ENCODE data around the gene UGT1A4. TPM values are rescaled to one million over a fixed set of nuclear protein-coding genes. Genes with fewer than 3 reads are reported as not detected.

Gene UGT1A4
- total RNA-seq (2022; extraction: Qiagen RNA extraction) = 0.07 to 0.12 TPM in 2 of 5 replicates, not detected in the others

DNA sequence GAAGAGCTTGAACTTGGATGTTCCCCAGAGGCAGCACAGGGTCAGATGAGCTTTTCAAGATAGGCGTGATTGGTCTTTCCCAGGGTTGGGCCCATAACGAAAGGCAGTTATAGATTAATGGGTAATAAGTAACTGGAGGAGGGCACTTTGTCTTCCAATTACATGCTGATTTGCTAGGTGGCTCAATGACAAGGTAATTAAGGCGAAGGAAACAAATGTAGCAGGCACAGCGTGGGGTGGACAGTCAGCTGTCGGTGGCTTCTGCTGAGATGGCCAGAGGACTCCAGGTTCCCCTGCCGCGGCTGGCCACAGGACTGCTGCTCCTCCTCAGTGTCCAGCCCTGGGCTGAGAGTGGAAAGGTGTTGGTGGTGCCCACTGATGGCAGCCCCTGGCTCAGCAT, at the start of gene UGT1A4:
Gene UGT1A4, plus strand, starts transcription at position 185 of the 400 bp plus-strand sequence. Its CDS starts 85 bp downstream, at position 270.

DNA sequence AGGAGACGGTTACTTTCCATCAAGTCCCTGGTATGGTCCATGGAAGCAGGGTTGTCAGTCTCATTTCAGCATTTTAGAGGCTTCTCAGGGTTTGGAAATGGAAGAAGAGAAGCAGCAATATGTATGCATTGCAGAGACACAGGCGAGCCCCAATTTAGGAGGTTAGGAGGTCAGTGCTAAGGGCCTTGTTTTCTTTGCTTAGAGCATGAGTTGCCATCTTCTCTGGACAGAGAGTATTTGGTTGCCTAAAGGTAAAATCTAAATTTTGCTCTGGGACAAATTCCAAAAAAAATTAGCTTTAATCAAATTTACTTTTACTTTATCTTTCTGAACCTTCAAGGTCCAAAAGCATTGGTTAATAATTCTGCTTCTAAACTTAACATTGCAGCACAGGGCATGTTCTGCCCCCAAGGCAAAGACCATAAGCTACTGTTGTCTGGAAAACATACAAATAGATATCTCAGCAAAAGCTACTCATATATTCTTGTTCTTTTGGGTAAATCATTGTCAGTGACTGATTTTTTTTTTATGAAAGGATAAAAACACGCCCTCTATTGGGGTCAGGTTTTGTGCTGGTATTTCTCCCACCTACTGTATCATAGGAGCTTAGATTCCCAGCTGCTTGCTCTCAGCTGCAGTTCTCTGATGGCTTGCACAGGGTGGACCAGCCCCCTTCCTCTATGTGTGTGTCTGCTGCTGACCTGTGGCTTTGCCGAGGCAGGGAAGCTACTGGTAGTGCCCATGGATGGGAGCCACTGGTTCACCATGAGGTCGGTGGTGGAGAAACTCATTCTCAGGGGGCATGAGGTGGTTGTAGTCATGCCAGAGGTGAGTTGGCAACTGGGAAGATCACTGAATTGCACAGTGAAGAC, 47.0 kb upstream of the UGT1A4 start, which contains the start of gene UGT1A9:
Gene UGT1A9, plus strand, starts transcription at position 609 of the 872 bp plus-strand sequence. Its CDS starts 37 bp downstream, at position 646.

DNA sequence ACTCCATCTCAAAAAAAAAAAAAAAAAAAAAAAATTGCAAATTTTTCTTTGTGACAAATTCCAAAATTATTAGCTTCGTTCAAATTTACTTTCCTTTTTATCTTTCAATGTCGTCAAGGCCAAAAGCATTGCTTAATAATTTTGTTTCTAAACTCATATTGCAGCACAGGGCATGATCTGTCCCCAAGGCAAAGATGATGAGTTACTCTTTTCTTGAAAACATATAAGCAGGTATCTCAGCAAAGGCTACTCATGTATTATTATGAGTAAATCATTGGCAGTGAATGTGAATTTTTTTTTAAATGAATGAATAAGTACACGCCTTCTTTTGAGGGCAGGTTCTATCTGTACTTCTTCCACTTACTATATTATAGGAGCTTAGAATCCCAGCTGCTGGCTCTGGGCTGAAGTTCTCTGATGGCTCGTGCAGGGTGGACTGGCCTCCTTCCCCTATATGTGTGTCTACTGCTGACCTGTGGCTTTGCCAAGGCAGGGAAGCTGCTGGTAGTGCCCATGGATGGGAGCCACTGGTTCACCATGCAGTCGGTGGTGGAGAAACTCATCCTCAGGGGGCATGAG, 36.9 kb upstream of the UGT1A4 start, which contains the start of gene UGT1A7:
Gene UGT1A7, plus strand, starts transcription at position 381 of the 579 bp plus-strand sequence. Its CDS starts 37 bp downstream, at position 418.

GRCh38 chr2:233692648-233693047, 25.9 kb upstream of the UGT1A4 start, which contains the start of gene UGT1A6:
Gene UGT1A6 (plus strand): TSS chr2:233692890. CDS start chr2:233693005, 115 bp downstream.

DNA sequence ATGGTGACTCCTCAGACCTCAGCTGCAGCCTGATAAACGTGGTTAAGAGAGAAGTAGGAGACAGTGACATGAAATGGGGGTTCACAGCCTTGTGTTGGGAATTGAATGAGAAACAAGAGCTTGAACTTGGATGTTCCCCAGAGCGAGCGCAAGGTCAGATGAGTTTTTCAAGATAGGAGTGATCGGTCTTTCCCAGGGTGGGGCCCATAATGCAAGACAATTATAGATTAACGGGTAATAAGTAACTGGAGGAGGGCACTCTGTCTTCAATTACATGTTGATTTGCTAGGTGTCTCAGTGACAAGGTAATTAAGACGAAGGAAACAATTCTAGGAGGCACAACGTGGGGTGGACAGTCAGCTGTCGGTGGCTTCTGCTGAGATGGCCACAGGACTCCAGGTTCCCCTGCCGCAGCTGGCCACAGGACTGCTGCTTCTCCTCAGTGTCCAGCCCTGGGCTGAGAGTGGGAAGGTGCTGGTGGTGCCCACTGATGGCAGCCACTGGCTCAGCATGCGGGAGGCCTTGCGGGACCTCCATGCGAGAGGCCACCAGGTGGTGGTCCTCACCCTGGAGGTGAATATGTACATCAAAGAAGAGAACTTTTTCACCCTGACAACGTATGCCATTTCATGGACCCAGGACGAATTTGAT, 5.8 kb upstream of the UGT1A4 start, which contains the start of gene UGT1A5:
Gene UGT1A5, plus strand, starts transcription at position 297 of the 651 bp plus-strand sequence. Its CDS starts 85 bp downstream, at position 382.

DNA sequence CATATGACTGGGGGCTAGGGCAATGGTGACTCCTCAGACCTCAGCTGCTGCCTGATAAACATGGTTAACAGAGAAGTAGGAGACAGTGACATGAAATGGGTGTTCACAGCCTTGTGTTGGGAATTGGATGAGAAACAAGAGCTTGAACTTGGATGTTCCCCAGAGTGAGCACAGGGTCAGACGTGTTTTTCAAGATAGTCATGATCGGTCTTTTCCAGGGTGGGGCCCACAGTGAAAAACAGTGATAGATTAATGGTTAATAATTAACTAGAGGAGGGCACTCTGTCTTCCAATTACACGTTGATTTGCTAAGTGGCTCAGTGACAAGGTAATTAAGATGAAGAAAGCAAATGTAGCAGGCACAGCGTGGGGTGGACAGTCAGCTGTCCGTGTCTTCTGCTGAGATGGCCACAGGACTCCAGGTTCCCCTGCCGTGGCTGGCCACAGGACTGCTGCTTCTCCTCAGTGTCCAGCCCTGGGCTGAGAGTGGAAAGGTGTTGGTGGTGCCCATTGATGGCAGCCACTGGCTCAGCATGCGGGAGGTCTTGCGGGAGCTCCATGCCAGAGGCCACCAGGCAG, 10.3 kb downstream of the UGT1A4 start, which contains the start of gene UGT1A3:
Gene UGT1A3, plus strand, starts transcription at position 320 of the 579 bp plus-strand sequence. Its CDS starts 85 bp downstream, at position 405.

DNA sequence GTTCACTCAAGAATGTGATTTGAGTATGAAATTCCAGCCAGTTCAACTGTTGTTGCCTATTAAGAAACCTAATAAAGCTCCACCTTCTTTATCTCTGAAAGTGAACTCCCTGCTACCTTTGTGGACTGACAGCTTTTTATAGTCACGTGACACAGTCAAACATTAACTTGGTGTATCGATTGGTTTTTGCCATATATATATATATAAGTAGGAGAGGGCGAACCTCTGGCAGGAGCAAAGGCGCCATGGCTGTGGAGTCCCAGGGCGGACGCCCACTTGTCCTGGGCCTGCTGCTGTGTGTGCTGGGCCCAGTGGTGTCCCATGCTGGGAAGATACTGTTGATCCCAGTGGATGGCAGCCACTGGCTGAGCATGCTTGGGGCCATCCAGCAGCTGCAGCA, 41.5 kb downstream of the UGT1A4 start, which contains the start of gene UGT1A1:
Gene UGT1A1, plus strand, starts transcription at position 228 of the 400 bp plus-strand sequence. Its CDS starts 18 bp downstream, at position 246.

GRCh38 chr2:233778030-233778429, 59.5 kb downstream of the UGT1A4 start, which contains the start of gene MROH2A:
Gene MROH2A (plus strand): TSS chr2:233778330. CDS start chr2:233779359, 1,029 bp downstream.

Other genes starting within 250 kb of the UGT1A4 start
- gene USP40, start 152.0 kb upstream of the UGT1A4 start, total RNA-seq (2022; extraction: Qiagen RNA extraction) = 20.9 to 28.6 TPM (median 25.2 TPM) in 5 replicates
- 0.06 TPM in 1 of 5 replicates, not detected in the others for gene UGT1A8, start 101.1 kb upstream of the UGT1A4 start, total RNA-seq (2022; extraction: Qiagen RNA extraction)
- gene UGT1A10, start 82.3 kb upstream of the UGT1A4 start, total RNA-seq (2022; extraction: Qiagen RNA extraction) = 0.06 TPM in 1 of 5 replicates, not detected in the others
- gene UGT1A9, start 46.8 kb upstream of the UGT1A4 start, total RNA-seq (2022; extraction: Qiagen RNA extraction) = 3.7 to 5.0 TPM (median 4.1 TPM) in 5 replicates
- 3.3 to 5.1 TPM (median 4.0 TPM) in 5 replicates for gene UGT1A7, start 36.8 kb upstream of the UGT1A4 start, total RNA-seq (2022; extraction: Qiagen RNA extraction)
- 0.39 to 1.5 TPM (median 1.2 TPM) in 5 replicates for gene UGT1A6, start 25.8 kb upstream of the UGT1A4 start, total RNA-seq (2022; extraction: Qiagen RNA extraction)
- not detected in 5 replicates for gene UGT1A5, start 5.8 kb upstream of the UGT1A4 start, total RNA-seq (2022; extraction: Qiagen RNA extraction)
- 0.10 to 0.31 TPM (median 0.26 TPM) in 3 of 5 replicates, not detected in the others for gene UGT1A3, start 10.3 kb downstream of the UGT1A4 start, total RNA-seq (2022; extraction: Qiagen RNA extraction)
- gene UGT1A1, start 41.5 kb downstream of the UGT1A4 start, total RNA-seq (2022; extraction: Qiagen RNA extraction) = 0.39 to 0.78 TPM (median 0.60 TPM) in 5 replicates
- 0.12 to 0.26 TPM (median 0.18 TPM) in 4 of 5 replicates, not detected in the other for gene MROH2A, start 59.6 kb downstream of the UGT1A4 start, total RNA-seq (2022; extraction: Qiagen RNA extraction)
- 58.1 to 61.5 TPM (median 59.1 TPM) in 5 replicates for gene HJURP, start 135.8 kb downstream of the UGT1A4 start, total RNA-seq (2022; extraction: Qiagen RNA extraction)
- 0.11 to 0.47 TPM (median 0.21 TPM) in 5 replicates for gene TRPM8, start 198.6 kb downstream of the UGT1A4 start, total RNA-seq (2022; extraction: Qiagen RNA extraction)